ENCODE measurements around the gene EBF4.

The EBF4 gene

DNA sequence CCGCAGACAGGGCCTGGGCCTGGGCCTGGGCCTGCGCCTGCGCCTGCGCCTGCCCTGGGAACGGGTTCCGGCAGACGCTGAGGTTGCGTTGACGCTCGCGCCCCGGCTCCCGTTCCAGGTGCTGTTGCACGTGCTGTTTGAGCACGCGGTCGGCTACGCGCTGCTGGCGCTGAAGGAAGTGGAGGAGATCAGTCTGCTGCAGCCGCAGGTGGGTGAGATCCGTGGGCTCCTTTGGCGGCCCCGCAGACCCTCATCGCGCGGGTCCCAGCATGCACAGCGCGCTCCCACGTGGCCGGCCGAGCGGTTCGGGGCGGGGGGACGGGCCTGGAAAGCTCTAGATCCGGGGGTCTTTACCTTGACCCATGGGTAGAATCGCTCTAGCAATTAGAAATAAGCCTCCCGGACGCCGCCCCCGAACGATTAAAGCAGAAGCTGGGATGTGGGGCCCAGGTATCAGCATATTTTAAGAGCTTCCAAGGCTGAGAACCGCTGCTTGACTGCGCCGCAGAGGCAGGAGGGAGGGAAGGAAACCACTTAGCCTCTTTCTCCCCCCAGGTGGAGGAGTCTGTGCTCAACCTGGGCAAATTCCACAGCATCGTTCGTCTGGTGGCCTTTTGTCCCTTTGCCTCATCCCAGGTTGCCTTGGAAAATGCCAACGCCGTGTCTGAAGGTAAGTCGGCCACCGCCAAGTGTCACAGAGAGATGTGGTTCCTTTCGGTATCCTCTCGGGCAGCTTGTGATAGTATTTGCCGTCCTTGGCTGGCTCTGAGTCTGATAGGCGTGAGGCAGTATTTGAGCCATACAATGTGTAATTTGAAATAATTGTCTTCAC is 39.6 kb upstream of the EBF4 start:
- Histone ChIP-seq H3K79me2 (ENCODE audit: insufficient read depth, low read length) (peaks cover 61% of the 10 kb centered on the region), H3K36me3 (ENCODE audit: insufficient read depth, low read length) (peaks cover 43% of the 10 kb centered on the region), H3F3A (ENCODE audit: low read depth) (peaks cover 15% of the 10 kb centered on the region), H4K20me1 (ENCODE audit: insufficient read depth, low read length, poor library complexity, severe bottlenecking) (peaks cover 55% of the 10 kb centered on the region), H3K9me3 (ENCODE audit: insufficient read depth, low read depth, low read length) (no peaks in the 10 kb centered on the region), H3K4me3 (ENCODE audit: low read length, poor library complexity, severe bottlenecking) (peak overlapping the region; percentile 99), H3K9ac (ENCODE audit: low read depth, low read length, poor library complexity, severe bottlenecking) (peak overlapping the region; percentile 94), H2AFZ (ENCODE audit: low read length) (peak overlapping the region; percentile 77), H3K4me1 (ENCODE audit: insufficient read depth, low read length, poor library complexity, severe bottlenecking) (peaks cover 38% of the 10 kb centered on the region), H3K27me3 (ENCODE audit: insufficient read depth, low read length, poor library complexity, severe bottlenecking) (no peaks in the 10 kb centered on the region), H3K9me2 (replicated peaks; ENCODE audit: low read depth, low read length) (no peaks in the 10 kb centered on the region), H3K4me2 (ENCODE audit: low read depth, low read length, poor library complexity, severe bottlenecking) (peak overlapping the region; percentile 99)
- no peak for TF ChIP-seq EZH2phosphoT487 (IDR thresholded peaks at IDR 0.05; ENCODE audit: borderline replicate concordance)
- TF ChIP-seq, protein P1, sequence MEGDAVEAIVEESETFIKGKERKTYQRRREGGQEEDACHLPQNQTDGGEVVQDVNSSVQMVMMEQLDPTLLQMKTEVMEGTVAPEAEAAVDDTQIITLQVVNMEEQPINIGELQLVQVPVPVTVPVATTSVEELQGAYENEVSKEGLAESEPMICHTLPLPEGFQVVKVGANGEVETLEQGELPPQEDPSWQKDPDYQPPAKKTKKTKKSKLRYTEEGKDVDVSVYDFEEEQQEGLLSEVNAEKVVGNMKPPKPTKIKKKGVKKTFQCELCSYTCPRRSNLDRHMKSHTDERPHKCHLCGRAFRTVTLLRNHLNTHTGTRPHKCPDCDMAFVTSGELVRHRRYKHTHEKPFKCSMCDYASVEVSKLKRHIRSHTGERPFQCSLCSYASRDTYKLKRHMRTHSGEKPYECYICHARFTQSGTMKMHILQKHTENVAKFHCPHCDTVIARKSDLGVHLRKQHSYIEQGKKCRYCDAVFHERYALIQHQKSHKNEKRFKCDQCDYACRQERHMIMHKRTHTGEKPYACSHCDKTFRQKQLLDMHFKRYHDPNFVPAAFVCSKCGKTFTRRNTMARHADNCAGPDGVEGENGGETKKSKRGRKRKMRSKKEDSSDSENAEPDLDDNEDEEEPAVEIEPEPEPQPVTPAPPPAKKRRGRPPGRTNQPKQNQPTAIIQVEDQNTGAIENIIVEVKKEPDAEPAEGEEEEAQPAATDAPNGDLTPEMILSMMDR (conservative IDR thresholded peaks at IDR 0.05; ENCODE audit: low read length) = no peak

DNA sequence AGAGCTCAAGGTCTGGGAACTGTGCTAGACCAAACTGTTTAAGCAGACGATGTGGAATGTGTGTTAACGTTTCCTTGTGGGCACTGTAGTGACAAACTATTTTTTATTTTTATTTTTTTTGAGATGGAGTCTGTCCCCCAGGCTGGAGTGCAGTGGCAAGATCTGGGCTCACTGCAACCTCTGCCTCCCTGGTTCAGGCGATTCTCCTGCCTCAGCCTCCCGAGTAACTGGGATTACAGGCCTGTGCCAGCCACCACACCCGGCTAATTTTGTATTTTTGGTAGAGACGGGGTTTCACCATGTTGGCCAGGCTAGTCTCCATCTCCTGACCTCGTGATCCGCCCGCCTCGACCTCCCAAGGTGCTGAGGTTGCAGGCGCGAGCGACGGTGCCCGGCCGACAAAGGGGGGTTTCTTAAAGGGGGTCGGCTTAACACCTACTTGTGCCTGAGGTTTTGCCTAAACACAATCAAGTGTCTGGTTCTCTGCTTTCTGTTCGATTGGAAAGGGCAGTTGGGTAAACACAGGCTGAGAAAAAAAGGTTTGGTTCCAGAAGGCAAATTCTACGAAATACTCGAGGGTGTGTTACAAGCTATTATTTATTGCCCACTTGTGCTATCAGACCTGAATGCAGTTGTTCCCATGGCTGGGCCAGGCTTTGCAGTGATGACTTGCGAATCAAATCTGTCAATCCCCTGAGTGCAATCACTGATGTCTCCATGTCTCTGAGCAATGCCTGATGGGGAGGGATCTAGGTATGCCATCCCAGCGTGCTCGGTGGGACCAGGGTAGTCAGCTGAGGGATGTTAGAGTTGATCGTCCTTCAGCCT is 38.8 kb upstream of the EBF4 start:
- Histone ChIP-seq H3K9ac (ENCODE audit: low read depth, low read length, poor library complexity, severe bottlenecking) (peak overlapping the region; percentile 94), H3K4me3 (ENCODE audit: low read length, poor library complexity, severe bottlenecking) (peak overlapping the region; percentile 99), H3F3A (ENCODE audit: low read depth) (peaks cover 17% of the 10 kb centered on the region), H3K36me3 (ENCODE audit: insufficient read depth, low read length) (peaks cover 51% of the 10 kb centered on the region), H3K27me3 (ENCODE audit: insufficient read depth, low read length, poor library complexity, severe bottlenecking) (no peaks in the 10 kb centered on the region), H3K4me2 (ENCODE audit: low read depth, low read length, poor library complexity, severe bottlenecking) (peak overlapping the region; percentile 99), H3K9me2 (replicated peaks; ENCODE audit: low read depth, low read length) (no peaks in the 10 kb centered on the region), H3K4me1 (ENCODE audit: insufficient read depth, low read length, poor library complexity, severe bottlenecking) (peaks cover 38% of the 10 kb centered on the region), H3K9me3 (ENCODE audit: insufficient read depth, low read depth, low read length) (no peaks in the 10 kb centered on the region), H3K79me2 (ENCODE audit: insufficient read depth, low read length) (peaks cover 61% of the 10 kb centered on the region), H2AFZ (ENCODE audit: low read length) (no peak overlapping the region), H4K20me1 (ENCODE audit: insufficient read depth, low read length, poor library complexity, severe bottlenecking) (peaks cover 55% of the 10 kb centered on the region)
- no peak for TF ChIP-seq EZH2phosphoT487 (IDR thresholded peaks at IDR 0.05; ENCODE audit: borderline replicate concordance)
- TF ChIP-seq, protein P1 (conservative IDR thresholded peaks at IDR 0.05; ENCODE audit: low read length) = no peak

DNA sequence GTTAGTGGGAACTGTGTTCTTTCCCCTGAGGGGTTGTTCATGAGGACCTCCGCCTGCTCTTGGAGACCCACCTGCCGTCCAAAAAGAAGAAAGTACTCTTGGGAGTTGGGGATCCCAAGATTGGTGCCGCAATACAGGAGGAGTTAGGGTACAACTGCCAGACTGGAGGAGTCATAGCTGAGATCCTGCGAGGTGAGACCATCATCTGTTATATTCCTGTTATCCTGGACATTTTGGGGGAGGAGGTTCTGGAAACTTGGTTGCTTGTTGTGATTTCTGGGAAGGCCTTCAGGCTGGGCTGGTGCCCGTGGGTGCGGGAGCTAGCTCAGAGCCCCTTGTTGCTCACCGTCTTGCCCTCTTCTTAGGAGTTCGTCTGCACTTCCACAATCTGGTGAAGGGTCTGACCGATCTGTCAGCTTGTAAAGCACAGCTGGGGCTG is 38.2 kb upstream of the EBF4 start:
- Histone ChIP-seq H3K9me3 (ENCODE audit: insufficient read depth, low read depth, low read length) (no peaks in the 10 kb centered on the region), H3K4me3 (ENCODE audit: low read length, poor library complexity, severe bottlenecking) (peak overlapping the region; percentile 99), H3F3A (ENCODE audit: low read depth) (peaks cover 17% of the 10 kb centered on the region), H4K20me1 (ENCODE audit: insufficient read depth, low read length, poor library complexity, severe bottlenecking) (peaks cover 58% of the 10 kb centered on the region), H3K4me1 (ENCODE audit: insufficient read depth, low read length, poor library complexity, severe bottlenecking) (peaks cover 38% of the 10 kb centered on the region), H3K79me2 (ENCODE audit: insufficient read depth, low read length) (peaks cover 61% of the 10 kb centered on the region), H3K4me2 (ENCODE audit: low read depth, low read length, poor library complexity, severe bottlenecking) (peak overlapping the region; percentile 99), H3K9ac (ENCODE audit: low read depth, low read length, poor library complexity, severe bottlenecking) (peak overlapping the region; percentile 94), H3K9me2 (replicated peaks; ENCODE audit: low read depth, low read length) (no peaks in the 10 kb centered on the region), H3K36me3 (ENCODE audit: insufficient read depth, low read length) (peaks cover 57% of the 10 kb centered on the region), H2AFZ (ENCODE audit: low read length) (no peak overlapping the region), H3K27me3 (ENCODE audit: insufficient read depth, low read length, poor library complexity, severe bottlenecking) (no peaks in the 10 kb centered on the region)
- TF ChIP-seq, protein P1 (conservative IDR thresholded peaks at IDR 0.05; ENCODE audit: low read length) = no peak
- TF ChIP-seq EZH2phosphoT487 (IDR thresholded peaks at IDR 0.05; ENCODE audit: borderline replicate concordance) = no peak

All from Loucy (cell line).